Liver (tissue), 9 donors: Measurements from ENCODE around the gene CHRM4. TPM values are rescaled to one million over a fixed set of nuclear protein-coding genes. Genes with fewer than 3 reads are reported as not detected.

ENCODE experiments used
- DNase-seq: peaks from one replicate; pipeline ENCODE4 v3.0.0-alpha.2; 2017; ENCODE audit warnings: low spot score
- H3K27ac ChIP-seq, 2 donors: one replicate each; pipeline ENCODE4 v1.7.0; 2013; ENCODE audit warnings: inconsistent platforms in 2 of 2, low read length in 2 of 2, control low read depth in 1 of 2, low read depth in 1 of 2, mild to moderate bottlenecking in 1 of 2
- H3K27me3 ChIP-seq, 4 donors: one replicate each; pipeline versions ENCODE4 v1.6.1 to v1.7.0; 2013; ENCODE audit warnings: low read length in 3 of 4, inconsistent platforms in 1 of 4, mild to moderate bottlenecking in 1 of 4, moderate library complexity in 1 of 4; ENCODE audit not compliant: control insufficient read depth in 4 of 4, insufficient read depth in 4 of 4
- H3K36me3 ChIP-seq, 4 donors: one replicate each; pipeline versions ENCODE4 v1.6.1 to v1.7.0; 2013; ENCODE audit warnings: low read length in 3 of 4, mild to moderate bottlenecking in 3 of 4, low read depth in 1 of 4, moderate library complexity in 1 of 4; ENCODE audit not compliant: control insufficient read depth in 4 of 4, insufficient read depth in 3 of 4
- H3K4me1 ChIP-seq, 4 donors: one replicate each; pipeline versions ENCODE4 v1.6.1 to v1.7.0; 2013; ENCODE audit warnings: low read length in 3 of 4, mild to moderate bottlenecking in 3 of 4, moderate library complexity in 1 of 4; ENCODE audit not compliant: control insufficient read depth in 4 of 4, insufficient read depth in 4 of 4
- H3K4me3 ChIP-seq, 3 donors: one replicate each; pipeline versions ENCODE4 v1.6.1 to v1.7.0; 2013; ENCODE audit warnings: low read length in 3 of 3, control low read depth in 1 of 3, low read depth in 1 of 3, mild to moderate bottlenecking in 1 of 3
- H3K9ac ChIP-seq, 2 donors: one replicate each; pipeline ENCODE4 v1.7.0; 2013; ENCODE audit warnings: low read length in 2 of 2, mild to moderate bottlenecking in 2 of 2, moderate library complexity in 2 of 2, control low read depth in 1 of 2, low read depth in 1 of 2
- H3K9me3 ChIP-seq, 4 donors: one replicate each; pipeline versions ENCODE4 v1.6.1 to v1.7.0; 2013; ENCODE audit warnings: low read length in 3 of 4; ENCODE audit not compliant: control insufficient read depth in 4 of 4
- CTCF ChIP-seq: fragments of 150-350 bp; IDR thresholded peaks from 2 replicates; pipeline ENCODE4 v1.5.1; 2017; ENCODE audit warnings: improper control_type of control experiment, low read depth, low read length; ENCODE audit not compliant: missing input control
- FOXA2 ChIP-seq: IDR thresholded peaks from 2 replicates; pipeline ENCODE4 v1.6.1; 2016; ENCODE audit warnings: antibody characterized with exemption
- GABPA ChIP-seq, 2 donors: IDR thresholded peaks in 1 of 2; conservative IDR thresholded peaks in 1 of 2; 2 replicates each; pipeline ENCODE4 v1.6.1; 2016; ENCODE audit warnings: antibody characterized with exemption in 2 of 2, mild to moderate bottlenecking in 1 of 2, moderate library complexity in 1 of 2
- HNF4G ChIP-seq: IDR thresholded peaks from 2 replicates; pipeline ENCODE4 v1.6.1; 2016; ENCODE audit warnings: antibody characterized with exemption
- JUND ChIP-seq, 2 donors: IDR thresholded peaks; 2 replicates each; pipeline ENCODE4 v1.6.1; 2016; ENCODE audit warnings: antibody characterized with exemption in 2 of 2
- NR2F2 ChIP-seq: IDR thresholded peaks from 2 replicates; pipeline ENCODE4 v1.6.1; 2016; ENCODE audit warnings: antibody characterized with exemption
- RAD21 ChIP-seq, 2 donors: IDR thresholded peaks; 2 replicates each; pipeline ENCODE4 v1.6.1; 2016; ENCODE audit warnings: antibody characterized with exemption in 2 of 2, mild to moderate bottlenecking in 2 of 2
- RXRA ChIP-seq, 2 donors: IDR thresholded peaks; 2 replicates each; pipeline ENCODE4 v1.6.1; 2017 to 2018; ENCODE audit warnings: antibody characterized with exemption in 2 of 2, mild to moderate bottlenecking in 1 of 2
- TAF1 ChIP-seq: conservative IDR thresholded peaks from 2 replicates; pipeline ENCODE4 v1.6.1; 2016; ENCODE audit warnings: antibody characterized with exemption, mild to moderate bottlenecking
- YY1 ChIP-seq: IDR thresholded peaks from 2 replicates; pipeline ENCODE4 v1.6.1; 2016; ENCODE audit warnings: antibody characterized with exemption, mild to moderate bottlenecking
- ZBTB33 ChIP-seq: IDR thresholded peaks from 2 replicates; pipeline ENCODE4 v1.6.1; 2016; ENCODE audit warnings: antibody characterized with exemption
- WGBS: extraction: QIAGEN DNeasy Blood & Tissue Kit; methylation state at CpG from one replicate; pipeline ENCODE4 v1.1.7; 2013; 5-methylcytosine and 5-hydroxymethylcytosine counted together
- polyA plus RNA-seq, 2 donors: library from polyadenylated mRNA; stranded (reverse) in 1 of 2; unstranded in 1 of 2; fragments of 200-250 nt in 1 of 2; fragments of >200 nt in 1 of 2; fragmentation: Nextera tagmentation in 1 of 2; extraction: Ambion mirVana in 1 of 2; gene quantifications; one replicate each; pipeline versions ENCODE4 v1.2.1 to v1.2.3, GENCODE V29; 2013 to 2015
- total RNA-seq, 2 donors: library from RNA; depleted of rRNA; stranded (reverse); fragments of >200 nt; gene quantifications; one replicate each; pipeline ENCODE4 v1.2.3, GENCODE V29; 2014
- TF ChIP-seq, protein P1 (sequence below): IDR thresholded peaks from 2 replicates; pipeline ENCODE4 v1.6.1; 2016; ENCODE audit warnings: antibody characterized with exemption, mild to moderate bottlenecking
- TF ChIP-seq, protein P2 (sequence below): IDR thresholded peaks from 2 replicates; pipeline ENCODE4 v1.6.1; 2016; ENCODE audit warnings: antibody characterized with exemption
- TF ChIP-seq, protein P3 (sequence below): IDR thresholded peaks from 2 replicates; pipeline ENCODE4 v1.6.1; 2016; ENCODE audit warnings: antibody characterized with exemption
- donor health status: healthy.
- donor health status: healthy.
- donor health status: healthy.
- donor health status: healthy.
- donor health status: healthy.

CHRM4 gene
- total and polyA plus RNA-seq, 4 donors: 0.08 to 0.09 TPM; not detected in 2

DNA sequence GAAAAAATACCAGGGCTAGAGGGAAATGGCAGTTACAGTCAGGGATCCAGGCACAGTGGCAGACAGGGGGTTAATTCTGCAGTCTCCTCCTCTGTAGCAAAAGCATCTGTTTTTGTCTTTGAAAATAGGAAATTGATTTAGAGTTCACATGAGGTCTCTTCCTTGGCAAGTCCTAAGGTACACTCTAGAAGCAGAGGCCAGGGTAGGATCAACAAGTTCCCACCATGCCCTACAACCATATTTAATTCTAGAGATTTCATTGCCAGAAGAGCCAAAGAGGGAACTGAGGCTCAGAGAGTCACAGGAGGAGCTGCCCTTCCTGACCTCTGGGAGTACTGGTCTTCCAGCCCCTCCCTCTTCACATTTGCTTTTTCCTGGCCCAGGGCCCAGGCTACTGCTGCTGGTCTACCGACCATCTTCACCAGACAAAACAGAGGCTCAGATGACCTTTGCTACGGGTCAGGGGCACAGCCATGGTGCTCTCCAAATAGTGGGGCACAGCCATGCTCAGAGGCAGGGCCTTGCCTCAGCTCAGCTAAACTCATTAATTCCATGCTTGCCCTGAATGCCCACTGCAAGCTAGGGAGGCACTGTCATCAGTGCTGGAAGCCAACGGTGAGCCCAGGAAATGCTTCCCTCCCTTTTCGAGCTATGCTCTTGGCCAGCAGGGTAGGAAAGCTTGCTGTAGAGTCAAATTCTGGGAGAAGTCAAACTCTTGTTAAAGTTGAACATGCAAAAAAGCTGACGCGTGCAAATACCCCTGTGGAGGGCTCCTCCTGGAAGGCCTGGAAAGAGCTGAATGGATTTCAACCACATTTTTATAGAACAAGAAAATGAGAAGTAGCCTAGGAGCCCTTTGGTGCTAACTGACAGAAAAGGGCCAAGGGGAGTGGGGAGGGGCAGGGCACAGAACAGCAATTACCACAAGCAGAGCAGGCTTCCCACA, 11.7 kb upstream of the CHRM4 start:
- peaks cover 7 to 24% (median 11%) of the 10 kb centered on the region in 4 donors for H3K36me3 ChIP-seq
- no peaks in the 10 kb centered on the region for H3K27me3 ChIP-seq
- WGBS: 73% methylated on average over 6 of the region's 6 CpGs
- TF ChIP-seq, protein P1, sequence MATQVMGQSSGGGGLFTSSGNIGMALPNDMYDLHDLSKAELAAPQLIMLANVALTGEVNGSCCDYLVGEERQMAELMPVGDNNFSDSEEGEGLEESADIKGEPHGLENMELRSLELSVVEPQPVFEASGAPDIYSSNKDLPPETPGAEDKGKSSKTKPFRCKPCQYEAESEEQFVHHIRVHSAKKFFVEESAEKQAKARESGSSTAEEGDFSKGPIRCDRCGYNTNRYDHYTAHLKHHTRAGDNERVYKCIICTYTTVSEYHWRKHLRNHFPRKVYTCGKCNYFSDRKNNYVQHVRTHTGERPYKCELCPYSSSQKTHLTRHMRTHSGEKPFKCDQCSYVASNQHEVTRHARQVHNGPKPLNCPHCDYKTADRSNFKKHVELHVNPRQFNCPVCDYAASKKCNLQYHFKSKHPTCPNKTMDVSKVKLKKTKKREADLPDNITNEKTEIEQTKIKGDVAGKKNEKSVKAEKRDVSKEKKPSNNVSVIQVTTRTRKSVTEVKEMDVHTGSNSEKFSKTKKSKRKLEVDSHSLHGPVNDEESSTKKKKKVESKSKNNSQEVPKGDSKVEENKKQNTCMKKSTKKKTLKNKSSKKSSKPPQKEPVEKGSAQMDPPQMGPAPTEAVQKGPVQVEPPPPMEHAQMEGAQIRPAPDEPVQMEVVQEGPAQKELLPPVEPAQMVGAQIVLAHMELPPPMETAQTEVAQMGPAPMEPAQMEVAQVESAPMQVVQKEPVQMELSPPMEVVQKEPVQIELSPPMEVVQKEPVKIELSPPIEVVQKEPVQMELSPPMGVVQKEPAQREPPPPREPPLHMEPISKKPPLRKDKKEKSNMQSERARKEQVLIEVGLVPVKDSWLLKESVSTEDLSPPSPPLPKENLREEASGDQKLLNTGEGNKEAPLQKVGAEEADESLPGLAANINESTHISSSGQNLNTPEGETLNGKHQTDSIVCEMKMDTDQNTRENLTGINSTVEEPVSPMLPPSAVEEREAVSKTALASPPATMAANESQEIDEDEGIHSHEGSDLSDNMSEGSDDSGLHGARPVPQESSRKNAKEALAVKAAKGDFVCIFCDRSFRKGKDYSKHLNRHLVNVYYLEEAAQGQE: no peak
- TF ChIP-seq TAF1 (no peak), CTCF (no peak), RAD21 (IDR thresholded peaks at IDR 0.05) (no peak), NR2F2 (no peak), FOXA2 (no peak), JUND (IDR thresholded peaks at IDR 0.05) (no peak), HNF4G (no peak), YY1 (no peak), RXRA (IDR thresholded peaks at IDR 0.05) (no peak)
- no peak overlapping the region for H3K27ac ChIP-seq
- no peaks in the 10 kb centered on the region for H3K9me3 ChIP-seq
- H3K4me1 ChIP-seq: no peaks in the 10 kb centered on the region
- no peak overlapping the region for H3K4me3 ChIP-seq
- no peak for DNase-seq
- no peak overlapping the region for H3K9ac ChIP-seq

DNA sequence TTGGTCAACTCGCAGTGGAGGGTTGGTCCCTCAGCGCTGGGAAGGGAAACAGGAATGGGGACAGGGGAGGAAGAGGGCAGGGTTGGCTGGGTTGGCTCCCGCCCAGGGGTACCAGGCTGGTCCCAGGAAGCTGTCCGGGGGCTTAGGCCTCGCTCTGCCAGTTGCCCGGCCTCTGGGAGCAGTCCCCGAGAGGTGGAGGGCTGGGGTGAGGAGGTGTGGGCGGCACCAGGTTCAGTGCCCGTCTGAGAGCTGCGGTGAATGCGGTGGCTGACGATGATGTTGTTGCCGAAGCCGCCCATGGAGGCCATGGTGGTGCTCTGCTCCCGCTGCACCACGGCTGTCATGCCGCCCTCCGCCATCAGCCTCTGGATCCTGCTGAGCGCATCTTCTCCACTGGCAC, 6.0 kb upstream of the CHRM4 start:
- H3K4me3 ChIP-seq: no peak overlapping the region
- WGBS: 97% methylated on average over 19 of the region's 19 CpGs
- H3K9ac ChIP-seq: no peak overlapping the region
- H3K27ac ChIP-seq: no peak overlapping the region
- H3K36me3 ChIP-seq: peaks cover 1 to 12% (median 5%) of the 10 kb centered on the region in 4 donors
- no peak for DNase-seq
- TF ChIP-seq HNF4G: no peak
- no peak for TF ChIP-seq GABPA (IDR thresholded peaks at IDR 0.05 in 1 of 2, conservative IDR thresholded peaks at IDR 0.05 in 1 of 2)
- no peak for TF ChIP-seq ZBTB33
- TF ChIP-seq, protein P2, sequence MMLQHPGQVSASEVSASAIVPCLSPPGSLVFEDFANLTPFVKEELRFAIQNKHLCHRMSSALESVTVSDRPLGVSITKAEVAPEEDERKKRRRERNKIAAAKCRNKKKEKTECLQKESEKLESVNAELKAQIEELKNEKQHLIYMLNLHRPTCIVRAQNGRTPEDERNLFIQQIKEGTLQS: no peak
- TF ChIP-seq JUND (IDR thresholded peaks at IDR 0.05): no peak
- TF ChIP-seq, protein P3, sequence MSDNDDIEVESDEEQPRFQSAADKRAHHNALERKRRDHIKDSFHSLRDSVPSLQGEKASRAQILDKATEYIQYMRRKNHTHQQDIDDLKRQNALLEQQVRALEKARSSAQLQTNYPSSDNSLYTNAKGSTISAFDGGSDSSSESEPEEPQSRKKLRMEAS: no peak
- H3K9me3 ChIP-seq: no peaks in the 10 kb centered on the region
- H3K27me3 ChIP-seq: no peaks in the 10 kb centered on the region
- peaks cover 4 to 7% (median 5%) of the 10 kb centered on the region in 4 donors for H3K4me1 ChIP-seq
